GM12874 (cell line): ENCODE measurements around the gene ELFN2.

Experiments
- CTCF ChIP-seq: IDR thresholded peaks from 2 replicates; pipeline ENCODE4 v1.5.1; 2011; ENCODE audit warnings: low read depth, mild to moderate bottlenecking, control low read depth, low read length, moderate library complexity; ENCODE audit not compliant: insufficient read depth

Gene ELFN2

GRCh38 chr22:37366601-37367000 lies 60.7 kb downstream of the ELFN2 start:
- TF ChIP-seq CTCF, result no peak

- TF ChIP-seq CTCF, result no peak
Measured at GRCh38 chr22:37365950-37366349, 61.3 kb downstream of the ELFN2 start.

GRCh38 chr22:37363261-37363992 lies 63.9 kb downstream of the ELFN2 start:
- no peak for TF ChIP-seq CTCF

- no peak for TF ChIP-seq CTCF
Measured at GRCh38 chr22:37362621-37363020, 64.7 kb downstream of the ELFN2 start.

- no peak for TF ChIP-seq CTCF
Measured at GRCh38 chr22:37358917-37359316, 68.4 kb downstream of the ELFN2 start.

- no peak for TF ChIP-seq CTCF
Measured at GRCh38 chr22:37358386-37358785, 68.9 kb downstream of the ELFN2 start.

- TF ChIP-seq CTCF, result no peak
Measured at GRCh38 chr22:37357446-37358075, 69.7 kb downstream of the ELFN2 start.
